Activated T-helper 1 cell treated with anti-CD3 and anti-CD28 coated beads, Interleukin-12 subunit alpha, Interleukin-12 subunit beta, Interleukin-2, Interleukin-4 antibody, amounts not matched to agents 30 ng/mL and 10 ng/mL and 1 ng/mL, durations not matched to agents 14 hours and 24 hours and 36 hours (primary cell): ENCODE measurements around the gene USP44. TPM values are rescaled to one million over a fixed set of nuclear protein-coding genes. Genes with fewer than 3 reads are reported as not detected.
"Not testable (repeated sequence)": the region's sequence is repeated elsewhere in the genome, so short reads cannot be mapped to it uniquely, and the experiment has no call there.

Experiments used
- DNase-seq: peaks from one replicate; pipeline ENCODE4 v3.0.0; 2021; ENCODE audit warnings: low spot score
- H3K27ac Mint-ChIP-seq: one replicate; pipeline ENCODE4 v1.8.0; 2021; ENCODE audit warnings: mild to moderate bottlenecking, mixed read lengths
- H3K27me3 Mint-ChIP-seq: one replicate; pipeline ENCODE4 v1.8.0; 2022; ENCODE audit warnings: mild to moderate bottlenecking, moderate library complexity, mixed read lengths; ENCODE audit not compliant: insufficient read depth
- H3K36me3 Mint-ChIP-seq: one replicate; pipeline ENCODE4 v1.8.0; 2021; ENCODE audit warnings: low read depth, mixed read lengths
- H3K4me1 Mint-ChIP-seq: one replicate; pipeline ENCODE4 v1.8.0; 2021; ENCODE audit warnings: low read depth, mixed read lengths
- H3K4me3 Mint-ChIP-seq: one replicate; pipeline ENCODE4 v1.8.0; 2021; ENCODE audit warnings: mild to moderate bottlenecking, moderate library complexity, mixed read lengths
- H3K9me3 Mint-ChIP-seq: one replicate; pipeline ENCODE4 v1.8.0; 2021; ENCODE audit warnings: mixed read lengths
- intact Hi-C: fragments of 100-400 bp; cut with micrococcal nuclease; formaldehyde crosslinking; loops from one replicate; pipeline ENCODE4 v1.15.1; 2024
- total RNA-seq: library from RNA; stranded (reverse); gene quantifications from 2 replicates; pipeline ENCODE4 v1.2.3, GENCODE V29; 2022

USP44 gene
- total RNA-seq, 1 donor from 2014 or later, result 4.4 TPM

DNA sequence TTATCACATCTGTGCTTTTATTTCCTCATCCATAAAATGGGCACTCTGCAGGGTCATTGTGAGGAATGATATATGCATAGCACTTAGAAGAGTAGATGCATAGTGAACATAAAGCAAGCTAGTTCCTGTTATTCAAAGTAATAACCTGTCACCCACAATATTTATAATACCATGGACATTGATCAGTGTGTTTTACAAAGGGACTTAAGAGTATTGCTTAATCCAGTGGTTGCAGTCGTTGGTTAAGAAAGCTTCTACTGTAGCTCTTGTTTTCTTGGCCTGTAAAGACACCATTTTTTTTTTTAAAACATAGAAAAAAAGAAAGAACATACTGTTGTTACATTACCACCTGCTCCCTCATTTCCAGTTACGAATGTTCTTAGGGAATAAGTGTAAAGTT, 64.3 kb downstream of the USP44 start:
- Mint-ChIP-seq H3K4me1 (peaks cover 4% of the 10 kb centered on the region), H3K9me3 (no peaks in the 10 kb centered on the region), H3K27ac (no peak overlapping the region), H3K27me3 (no peaks in the 10 kb centered on the region), H3K4me3 (no peak overlapping the region), H3K36me3 (peaks cover 26% of the 10 kb centered on the region)
- intact Hi-C loops, result no loop called here
- no peak for DNase-seq

DNA sequence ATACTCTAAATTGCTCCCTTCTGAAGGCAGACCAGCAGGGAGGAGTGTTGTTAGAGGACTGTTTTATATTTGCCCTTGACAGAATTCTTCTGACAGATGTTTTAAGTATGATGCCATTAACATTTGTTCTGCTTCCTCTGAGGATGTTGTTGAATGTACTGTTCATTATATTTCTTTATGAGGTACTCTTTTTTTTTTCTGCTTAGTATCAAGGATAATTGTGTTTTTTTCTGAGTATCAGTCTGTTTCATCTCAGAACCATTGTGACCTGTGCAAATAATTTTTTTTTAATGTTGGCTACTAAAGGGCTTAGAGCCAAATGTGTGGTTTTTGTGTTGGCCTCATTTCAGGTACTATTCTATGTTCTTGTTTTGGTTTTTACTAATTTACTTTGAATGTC, 66.8 kb downstream of the USP44 start:
- Mint-ChIP-seq H3K4me1 (peaks cover 28% of the 10 kb centered on the region), H3K27ac (no peak overlapping the region), H3K9me3 (no peaks in the 10 kb centered on the region), H3K27me3 (no peaks in the 10 kb centered on the region), H3K36me3 (peaks cover 26% of the 10 kb centered on the region), H3K4me3 (no peak overlapping the region)
- DNase-seq, result no peak
- intact Hi-C loops, result no loop called here

DNA sequence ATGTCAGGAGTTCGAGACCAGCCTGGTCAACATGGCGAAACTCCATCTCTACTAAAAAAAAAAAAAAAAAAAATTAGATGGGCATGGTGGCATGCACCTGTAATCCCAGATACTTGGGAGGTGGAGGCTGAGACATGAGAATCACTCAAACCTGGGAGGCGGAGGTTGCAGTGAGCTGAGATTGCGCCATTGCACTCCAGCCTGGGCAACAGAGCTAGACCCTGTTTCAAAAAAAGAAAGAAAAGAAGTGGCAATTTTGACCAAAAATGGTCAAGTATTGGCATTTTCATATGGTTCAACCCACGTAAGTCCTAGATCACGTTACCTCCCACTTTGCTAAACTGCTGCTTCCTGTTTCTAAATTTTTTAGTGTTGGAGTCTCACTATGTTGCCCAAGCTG, 68.7 kb downstream of the USP44 start:
- H3K27ac Mint-ChIP-seq, DNase-seq, H3K9me3 Mint-ChIP-seq, H3K27me3 Mint-ChIP-seq, intact Hi-C loops, H3K4me3 Mint-ChIP-seq: not testable (repeated sequence)
- Mint-ChIP-seq H3K4me1 (peaks cover 43% of the 10 kb centered on the region), H3K36me3 (peaks cover 37% of the 10 kb centered on the region)

DNA sequence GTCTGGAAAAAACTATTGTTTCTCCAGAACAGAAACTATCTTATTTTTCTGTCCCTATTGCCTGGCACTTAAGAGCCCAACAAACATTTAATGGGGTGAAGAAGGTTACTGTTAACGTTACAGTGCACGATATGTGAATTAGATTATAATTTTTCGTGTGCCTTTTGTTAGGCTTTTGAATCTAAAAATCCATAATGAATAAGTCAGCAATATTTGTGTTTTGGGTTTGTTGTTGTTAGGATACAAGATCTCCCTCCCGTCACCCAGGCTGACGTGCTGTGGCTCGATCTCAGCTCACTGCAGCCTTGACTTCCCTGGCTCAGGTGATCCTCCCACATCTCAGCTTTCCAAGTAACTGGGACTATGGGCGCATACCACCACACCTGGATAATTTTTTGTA, 69.4 kb downstream of the USP44 start:
- H3K9me3 Mint-ChIP-seq, result no peaks in the 10 kb centered on the region
- no peak overlapping the region for H3K27ac Mint-ChIP-seq
- no peak overlapping the region for H3K4me3 Mint-ChIP-seq
- no peaks in the 10 kb centered on the region for H3K27me3 Mint-ChIP-seq
- intact Hi-C loops, result no loop called here
- H3K4me1 Mint-ChIP-seq, result peaks cover 43% of the 10 kb centered on the region
- peaks cover 38% of the 10 kb centered on the region for H3K36me3 Mint-ChIP-seq
- no peak for DNase-seq

DNA sequence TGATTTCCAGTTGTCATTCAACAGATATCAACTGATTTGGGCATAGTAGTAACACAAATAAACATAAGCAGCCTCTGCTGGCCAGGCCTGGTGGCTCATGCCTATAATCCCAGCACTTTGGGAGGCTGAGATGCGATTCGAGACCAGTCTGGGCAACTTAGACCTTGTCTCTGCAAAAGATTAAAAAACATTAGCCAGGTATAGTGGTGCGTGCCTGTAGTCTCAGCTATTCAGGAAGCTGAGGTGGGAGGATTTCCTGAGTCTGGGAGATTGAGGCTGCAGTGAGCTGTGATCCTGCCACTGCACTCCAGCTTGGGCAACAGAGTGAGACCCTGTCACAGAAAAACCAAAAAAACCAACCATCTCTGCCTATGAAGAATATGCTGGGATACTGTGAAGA, 70.2 kb downstream of the USP44 start:
- Mint-ChIP-seq H3K27ac (peak overlapping the region; percentile 62), H3K4me1 (peaks cover 51% of the 10 kb centered on the region), H3K36me3 (peaks cover 40% of the 10 kb centered on the region), H3K9me3 (no peaks in the 10 kb centered on the region), H3K4me3 (no peak overlapping the region), H3K27me3 (no peaks in the 10 kb centered on the region)
- no peak for DNase-seq
- intact Hi-C loops, result no loop called here

DNA sequence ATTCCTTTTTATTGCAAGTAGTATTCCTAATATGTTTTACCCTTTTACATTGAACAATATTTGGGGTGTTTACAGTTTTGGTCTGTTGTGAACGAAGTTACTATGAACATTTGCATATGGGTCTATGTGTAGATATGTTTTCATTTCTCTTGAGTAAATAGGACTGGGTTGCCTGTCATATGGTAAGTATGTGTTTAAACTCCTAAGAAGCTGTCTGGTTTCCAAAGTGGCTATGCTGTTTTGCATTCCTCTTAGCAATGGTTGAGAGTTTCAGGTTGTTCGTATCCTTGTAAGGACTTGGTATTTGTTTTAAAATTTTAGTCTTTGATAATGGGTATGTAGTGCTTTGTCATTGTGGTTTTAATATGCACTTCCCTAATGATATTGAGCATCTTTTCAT, 71.0 kb downstream of the USP44 start:
- Mint-ChIP-seq H3K27ac (no peak overlapping the region), H3K9me3 (no peaks in the 10 kb centered on the region), H3K4me3 (peak overlapping the region; percentile 11), H3K4me1 (peaks cover 60% of the 10 kb centered on the region), H3K36me3 (peaks cover 48% of the 10 kb centered on the region), H3K27me3 (no peaks in the 10 kb centered on the region)
- DNase-seq, result no peak
- intact Hi-C loops, result no loop called here

DNA sequence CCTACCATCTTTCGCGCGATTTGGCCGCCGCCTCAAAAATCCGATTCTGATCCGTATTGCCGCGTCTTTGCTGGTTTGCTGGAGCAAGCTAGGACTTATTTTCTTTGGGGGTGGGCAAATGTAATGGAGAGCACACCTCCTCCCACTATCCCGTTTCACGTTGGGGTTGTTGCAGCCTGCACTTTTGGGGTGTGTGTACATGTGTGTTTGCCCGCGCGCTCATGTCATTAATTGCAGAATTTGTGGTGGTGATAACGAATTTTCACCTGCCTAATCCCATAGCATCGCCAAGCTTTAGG, 76.7 kb downstream of the USP44 start:
- Mint-ChIP-seq H3K36me3 (peaks cover 38% of the 10 kb centered on the region), H3K4me1 (peaks cover 49% of the 10 kb centered on the region), H3K9me3 (no peaks in the 10 kb centered on the region), H3K27me3 (no peaks in the 10 kb centered on the region), H3K27ac (peak overlapping the region; percentile 100), H3K4me3 (peak overlapping the region; percentile 100)
- DNase-seq, result no peak
- intact Hi-C loops, result loop anchor here (1.0 to 10.0 kb wide), 10 partner anchors 74 to 1430 kb away; partner anchors contain the start of genes AMDHD1, CCDC38, FGD6 and LTA4H

DNA sequence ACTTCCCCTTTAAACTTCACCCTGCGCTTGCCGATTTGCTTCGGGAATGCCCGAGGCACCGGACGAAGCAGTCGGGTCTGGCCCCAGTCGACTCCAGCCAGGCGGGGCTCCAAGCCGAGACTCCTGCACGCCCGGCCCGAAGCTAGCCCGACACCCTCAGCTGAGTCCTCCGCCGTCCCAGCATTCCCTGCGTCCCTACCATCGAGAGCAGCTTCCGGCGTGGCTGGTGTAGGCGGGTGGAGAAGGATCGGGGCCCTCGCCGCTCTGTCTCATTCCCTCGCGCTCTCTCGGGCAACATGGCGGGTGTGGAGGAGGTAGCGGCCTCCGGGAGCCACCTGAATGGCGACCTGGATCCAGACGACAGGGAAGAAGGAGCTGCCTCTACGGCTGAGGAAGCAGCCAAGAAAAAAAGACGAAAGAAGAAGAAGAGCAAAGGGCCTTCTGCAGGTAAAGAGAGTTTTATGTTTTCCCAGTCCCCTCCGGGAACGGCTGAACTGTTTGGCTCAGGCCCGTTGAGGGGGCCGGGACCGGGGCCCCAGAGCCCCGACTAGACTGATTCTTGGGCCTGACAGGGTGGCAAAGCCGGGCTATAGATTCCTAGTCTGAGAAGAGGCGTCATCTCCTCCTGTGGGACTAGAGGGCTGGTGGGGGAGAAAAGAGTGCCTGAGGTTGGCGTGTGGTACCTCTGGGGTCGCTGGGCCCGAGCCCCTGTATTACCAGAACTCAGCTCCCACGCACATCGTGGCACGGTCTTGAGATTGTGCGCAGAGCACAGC, 77.2 kb downstream of the USP44 start, which contains the start of gene METAP2:
Gene METAP2 (plus strand): TSS at position 269 of the 776 bp plus-strand sequence. CDS start 28 bp downstream, at position 297.
- Mint-ChIP-seq H3K9me3 (no peaks in the 10 kb centered on the region), H3K36me3 (peaks cover 35% of the 10 kb centered on the region)

DNA sequence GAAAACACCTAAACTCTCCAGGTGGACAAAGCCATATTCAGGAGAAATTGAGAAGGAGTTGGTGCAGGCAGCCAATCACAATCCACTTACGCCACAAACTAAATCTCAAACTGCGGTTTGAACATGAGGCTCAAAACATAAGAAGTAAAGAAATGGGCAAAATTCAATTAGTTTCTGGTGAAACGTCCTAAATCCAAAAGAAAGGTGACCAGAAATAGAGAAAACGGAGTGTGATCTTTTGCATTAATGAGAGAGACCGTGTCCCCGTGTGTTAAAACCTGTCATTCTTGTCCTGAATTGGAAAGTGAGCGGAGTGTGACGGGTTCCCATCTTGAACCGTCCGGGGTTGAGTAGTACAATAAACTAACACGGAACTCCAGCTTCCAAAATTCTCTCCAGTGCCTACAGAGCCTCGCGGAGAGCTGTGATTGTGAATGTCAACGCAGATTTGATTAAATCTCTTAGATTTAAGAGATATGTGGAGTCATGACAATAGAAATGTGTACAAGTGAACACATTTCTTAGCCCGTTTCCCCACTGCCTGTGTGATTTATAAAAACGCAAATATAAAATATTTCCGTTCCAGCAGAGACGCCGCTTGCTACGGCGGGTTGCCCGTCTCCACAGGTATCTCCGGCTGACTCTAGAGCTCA, 77.9 kb downstream of the USP44 start:
- no peaks in the 10 kb centered on the region for H3K9me3 Mint-ChIP-seq

More for the DNA sequence above, 77.2 kb downstream of the USP44 start, which contains the start of gene METAP2:
- peak; percentile 86 for DNase-seq
- peaks cover 46% of the 10 kb centered on the region for H3K4me1 Mint-ChIP-seq
- H3K4me3 Mint-ChIP-seq, result peak within 1 kb of the TSS; percentile 100
- intact Hi-C loops, result loop anchor here (1.0 to 10.0 kb wide), 10 partner anchors 74 to 1431 kb away; partner anchors contain the start of genes AMDHD1, CCDC38, FGD6 and LTA4H
- H3K27ac Mint-ChIP-seq, result peak within 1 kb of the TSS; percentile 100
- H3K27me3 Mint-ChIP-seq, result no peaks in the 10 kb centered on the region

DNA sequence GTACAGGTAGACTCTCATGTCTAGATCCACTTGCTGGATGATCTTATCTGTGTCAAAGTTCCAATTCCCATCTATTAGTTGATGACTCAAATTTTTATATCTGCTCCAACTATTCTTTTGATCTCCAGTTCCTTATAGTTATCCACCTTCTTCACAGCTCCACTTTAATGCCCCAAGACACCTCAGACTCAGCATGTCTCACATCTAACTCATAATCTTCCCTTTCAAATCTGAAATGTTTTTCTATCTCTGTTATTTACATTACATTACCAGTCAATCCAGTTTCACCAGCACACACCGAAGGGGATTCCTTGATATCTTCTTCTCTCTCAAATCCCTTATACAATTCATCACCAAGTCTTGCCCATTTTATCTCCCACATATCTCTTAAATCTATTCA, 81.0 kb downstream of the USP44 start:
- Mint-ChIP-seq H3K9me3 (no peaks in the 10 kb centered on the region), H3K27ac (no peak overlapping the region), H3K36me3 (peaks cover 6% of the 10 kb centered on the region), H3K4me1 (peaks cover 18% of the 10 kb centered on the region), H3K27me3 (no peaks in the 10 kb centered on the region), H3K4me3 (no peak overlapping the region)
- no peak for DNase-seq
- intact Hi-C loops, result loop anchor here (10.0 kb wide), 2 partner anchors 475 to 1435 kb away; partner anchors contain the start of genes AMDHD1, CCDC38 and NEDD1

More for the DNA sequence above, 77.9 kb downstream of the USP44 start:
- Mint-ChIP-seq H3K36me3 (peaks cover 31% of the 10 kb centered on the region), H3K27me3 (no peaks in the 10 kb centered on the region), H3K4me3 (peak overlapping the region; percentile 100), H3K27ac (peak overlapping the region; percentile 100), H3K4me1 (peaks cover 40% of the 10 kb centered on the region)
- no peak for DNase-seq
- intact Hi-C loops, result loop anchor here (10.0 kb wide), 2 partner anchors 471 to 1431 kb away; partner anchors contain the start of genes AMDHD1, CCDC38 and NEDD1

Other genes with a start within 250 kb of the USP44 start
- gene METAP2, start 77.3 kb downstream of the USP44 start, total RNA-seq, result 118 and 121 TPM in 2 replicates
- gene NTN4, start 239.3 kb upstream of the USP44 start, total RNA-seq, result not detected in 2 replicates